ENCODE data around the gene UBAC2. TPM values are rescaled to one million over a fixed set of nuclear protein-coding genes. Genes with fewer than 3 reads are reported as not detected.

Gene UBAC2
- total RNA-seq, 1 experiment from 2014 or later: 103 TPM

DNA sequence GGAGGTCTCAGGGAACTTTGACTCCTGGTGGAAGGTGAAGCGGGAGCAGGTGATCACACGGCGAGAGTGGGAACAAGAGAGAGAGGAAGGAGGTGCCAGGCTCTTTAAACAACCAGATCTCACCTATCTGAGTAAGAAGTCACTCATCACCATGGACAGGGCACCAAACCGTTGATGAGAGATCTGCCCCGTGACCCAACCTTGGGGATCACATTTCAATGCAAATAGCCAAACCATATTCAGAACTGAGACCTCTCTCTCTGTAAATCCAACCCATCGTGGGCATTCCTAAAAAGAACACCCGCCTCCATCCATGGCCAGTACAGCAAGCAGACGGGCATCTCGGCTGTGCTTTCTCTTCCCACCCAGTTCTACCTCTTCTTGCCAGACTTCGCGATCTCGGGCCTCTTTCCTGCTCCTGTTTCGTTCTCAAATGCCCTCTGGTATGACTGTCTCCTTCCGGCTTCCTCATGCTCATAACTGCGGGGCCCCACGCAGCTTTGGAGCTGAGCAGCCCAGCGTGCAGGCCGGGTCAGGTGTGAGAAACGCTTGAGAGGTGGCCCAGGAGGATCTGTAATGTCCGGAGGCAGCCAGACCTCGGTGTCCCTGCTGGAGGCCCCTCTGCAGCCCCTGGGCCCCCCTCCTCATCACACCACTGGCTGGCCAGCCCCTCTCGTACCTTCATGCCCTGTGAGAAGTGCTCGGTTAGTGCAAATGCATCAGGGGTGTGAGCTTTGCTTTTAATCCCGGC, 203.5 kb downstream of the UBAC2 start:
- ChIA-PET POLR2A (no interaction called here), CTCF (no interaction called here)
- Mint-ChIP-seq H3K27me3 (ENCODE audit: insufficient read depth, unreplicated experiment) (peaks cover 20% of the 10 kb centered on the region), H3K4me3 (ENCODE audit: unreplicated experiment) (no peak overlapping the region), H3K4me1 (ENCODE audit: low read depth, unreplicated experiment) (no peaks in the 10 kb centered on the region), H3K27ac (ENCODE audit: unreplicated experiment) (no peak overlapping the region), H3K9me3 (ENCODE audit: unreplicated experiment) (no peaks in the 10 kb centered on the region), H3K36me3 (ENCODE audit: insufficient read depth, unreplicated experiment) (no peaks in the 10 kb centered on the region)
- DNase-seq: no peak
- no peaks in the 10 kb centered on the region; the same call in 1 of the 2 replicates for H3K27me3 ChIP-seq (replicated peaks; ENCODE audit: control insufficient read depth, insufficient read depth, low read length)
- H3K4me1 ChIP-seq: no peaks in the 10 kb centered on the region
- TF ChIP-seq, protein P1, sequence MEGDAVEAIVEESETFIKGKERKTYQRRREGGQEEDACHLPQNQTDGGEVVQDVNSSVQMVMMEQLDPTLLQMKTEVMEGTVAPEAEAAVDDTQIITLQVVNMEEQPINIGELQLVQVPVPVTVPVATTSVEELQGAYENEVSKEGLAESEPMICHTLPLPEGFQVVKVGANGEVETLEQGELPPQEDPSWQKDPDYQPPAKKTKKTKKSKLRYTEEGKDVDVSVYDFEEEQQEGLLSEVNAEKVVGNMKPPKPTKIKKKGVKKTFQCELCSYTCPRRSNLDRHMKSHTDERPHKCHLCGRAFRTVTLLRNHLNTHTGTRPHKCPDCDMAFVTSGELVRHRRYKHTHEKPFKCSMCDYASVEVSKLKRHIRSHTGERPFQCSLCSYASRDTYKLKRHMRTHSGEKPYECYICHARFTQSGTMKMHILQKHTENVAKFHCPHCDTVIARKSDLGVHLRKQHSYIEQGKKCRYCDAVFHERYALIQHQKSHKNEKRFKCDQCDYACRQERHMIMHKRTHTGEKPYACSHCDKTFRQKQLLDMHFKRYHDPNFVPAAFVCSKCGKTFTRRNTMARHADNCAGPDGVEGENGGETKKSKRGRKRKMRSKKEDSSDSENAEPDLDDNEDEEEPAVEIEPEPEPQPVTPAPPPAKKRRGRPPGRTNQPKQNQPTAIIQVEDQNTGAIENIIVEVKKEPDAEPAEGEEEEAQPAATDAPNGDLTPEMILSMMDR (IDR thresholded peaks at IDR 0.05; ENCODE audit: insufficient read depth in 1 of 2, low read depth in 1 of 2, low read length in 1 of 2, severe bottlenecking in 1 of 2, unreplicated experiment in 1 of 2): no peak
- intact Hi-C loops (cut with micrococcal nuclease; ENCODE audit: unreplicated experiment): no loop called here
- H3K36me3 ChIP-seq (ENCODE audit: control insufficient read depth, insufficient read depth, low read length): no peaks in the 10 kb centered on the region
- no TSS peak for BruUV-seq (replicated peaks)
- no peak overlapping the region for H3K4me3 ChIP-seq (ENCODE audit: low read depth, low read length)
- 0 out of 2 replicates have a peak, but pooled peaks cover 3% of the 10 kb centered on the region for H3K9me3 ChIP-seq

DNA sequence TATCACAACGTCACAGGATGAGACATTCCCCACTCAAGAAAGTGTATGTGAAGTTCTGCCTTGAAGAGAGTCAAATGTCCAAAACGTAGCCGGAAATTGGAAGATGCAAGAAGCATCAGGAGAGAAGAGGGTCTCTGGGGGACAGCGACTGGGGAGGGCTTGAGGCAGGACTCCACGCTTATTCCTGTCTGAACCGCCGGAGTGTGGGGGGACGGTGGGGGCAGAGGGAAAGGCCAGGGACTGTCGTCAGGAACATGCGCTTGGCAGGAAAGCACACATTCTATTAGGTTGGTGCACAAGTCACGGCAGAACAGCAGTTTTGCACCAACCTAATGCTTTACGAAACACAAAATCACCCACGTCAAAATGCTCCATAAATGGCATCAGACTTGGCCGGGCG, 205.3 kb downstream of the UBAC2 start:
- intact Hi-C loops (cut with micrococcal nuclease; ENCODE audit: unreplicated experiment): no loop called here
- ChIA-PET CTCF (no interaction called here), POLR2A (no interaction called here)
- H3K36me3 Mint-ChIP-seq (ENCODE audit: insufficient read depth, unreplicated experiment): no peaks in the 10 kb centered on the region
- no peaks in the 10 kb centered on the region for H3K4me1 ChIP-seq
- peaks cover 13% of the 10 kb centered on the region for H3K27me3 Mint-ChIP-seq (ENCODE audit: insufficient read depth, unreplicated experiment)
- H3K4me1 Mint-ChIP-seq (ENCODE audit: low read depth, unreplicated experiment): no peaks in the 10 kb centered on the region
- DNase-seq: no peak
- no TSS peak for BruUV-seq (replicated peaks)
- H3K4me3 ChIP-seq (ENCODE audit: low read depth, low read length): no peak overlapping the region
- no peak overlapping the region for H3K27ac Mint-ChIP-seq (ENCODE audit: unreplicated experiment)
- TF ChIP-seq, protein P1 (IDR thresholded peaks at IDR 0.05; ENCODE audit: insufficient read depth in 1 of 2, low read depth in 1 of 2, low read length in 1 of 2, severe bottlenecking in 1 of 2, unreplicated experiment in 1 of 2): no peak
- no peaks in the 10 kb centered on the region for H3K9me3 Mint-ChIP-seq (ENCODE audit: unreplicated experiment)
- no peaks in the 10 kb centered on the region; the same call in 1 of the 2 replicates for H3K27me3 ChIP-seq (replicated peaks; ENCODE audit: control insufficient read depth, insufficient read depth, low read length)
- H3K36me3 ChIP-seq (ENCODE audit: control insufficient read depth, insufficient read depth, low read length): no peaks in the 10 kb centered on the region
- 0 out of 2 replicates have a peak, but pooled peaks cover 3% of the 10 kb centered on the region for H3K9me3 ChIP-seq
- no peak overlapping the region for H3K4me3 Mint-ChIP-seq (ENCODE audit: unreplicated experiment)

GRCh38 chr13:99406799-99407201, 206.1 kb downstream of the UBAC2 start:
- ChIA-PET CTCF (no interaction called here), POLR2A (no interaction called here)
- no peak overlapping the region for H3K4me3 Mint-ChIP-seq (ENCODE audit: unreplicated experiment)
- Histone ChIP-seq H3K4me1 (no peaks in the 10 kb centered on the region), H3K27me3 (replicated peaks; ENCODE audit: control insufficient read depth, insufficient read depth, low read length) (no peaks in the 10 kb centered on the region; the same call in 1 of the 2 replicates), H3K9me3 (0 out of 2 replicates have a peak, but pooled peaks cover 2% of the 10 kb centered on the region), H3K4me3 (ENCODE audit: low read depth, low read length) (no peak overlapping the region), H3K36me3 (ENCODE audit: control insufficient read depth, insufficient read depth, low read length) (no peaks in the 10 kb centered on the region)
- BruUV-seq (replicated peaks): no TSS peak
- intact Hi-C loops (cut with micrococcal nuclease; ENCODE audit: unreplicated experiment): no loop called here
- H3K27ac Mint-ChIP-seq (ENCODE audit: unreplicated experiment): no peak overlapping the region
- H3K36me3 Mint-ChIP-seq (ENCODE audit: insufficient read depth, unreplicated experiment): no peaks in the 10 kb centered on the region
- no peak for DNase-seq
- H3K4me1 Mint-ChIP-seq (ENCODE audit: low read depth, unreplicated experiment): no peaks in the 10 kb centered on the region
- H3K27me3 Mint-ChIP-seq (ENCODE audit: insufficient read depth, unreplicated experiment): peaks cover 13% of the 10 kb centered on the region
- H3K9me3 Mint-ChIP-seq (ENCODE audit: unreplicated experiment): no peaks in the 10 kb centered on the region
- TF ChIP-seq, protein P1 (IDR thresholded peaks at IDR 0.05; ENCODE audit: insufficient read depth in 1 of 2, low read depth in 1 of 2, low read length in 1 of 2, severe bottlenecking in 1 of 2, unreplicated experiment in 1 of 2): no peak
